ENCODE results near the gene PHLDB3.

DNA sequence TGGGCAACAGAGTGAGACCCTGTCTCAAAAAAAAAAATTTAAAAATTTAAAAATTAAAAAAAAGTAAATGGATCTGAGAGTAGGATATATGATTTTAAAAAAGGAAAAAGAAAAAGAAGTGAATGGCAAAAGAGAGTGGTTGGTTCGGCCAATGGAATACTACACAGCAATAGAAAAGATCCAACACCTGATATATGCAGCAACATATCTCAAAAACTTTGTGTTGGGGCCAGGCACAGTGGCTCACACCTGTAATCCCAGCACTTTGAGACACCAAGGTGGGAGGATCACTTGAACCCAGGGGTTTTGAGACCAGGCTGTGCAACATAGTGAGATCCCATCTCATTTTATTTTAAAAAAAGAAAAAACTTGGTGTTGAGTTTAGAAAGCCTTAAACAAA is 37.8 kb downstream of the PHLDB3 start:
- no peak for TF ChIP-seq CTCF (conservative IDR thresholded peaks at IDR 0.05; ENCODE audit: low read length)
- TF ChIP-seq EZH2phosphoT487 (IDR thresholded peaks at IDR 0.05; ENCODE audit: borderline replicate concordance) = no peak

All from Loucy (cell line).